Smooth muscle cell (in vitro differentiated cells): ENCODE measurements around the gene BNIP5. TPM values are rescaled to one million over a fixed set of nuclear protein-coding genes. Genes with fewer than 3 reads are reported as not detected.

Experiments used
- DNase-seq: peaks from one replicate; lab custom pipeline; 2025; ENCODE audit not compliant: unreplicated experiment; lab: John Stamatoyannopoulos, UW
- H2AFZ ChIP-seq: fragments of 200-600 bp; sonication (generic); 2 replicates; pipeline ENCODE4 v1.6.0; 2016; ENCODE audit warnings: antibody characterized with exemption, low read depth, mild to moderate bottlenecking
- H3F3A ChIP-seq: fragments of 200-600 bp; sonication (generic); 2 replicates; pipeline ENCODE4 v1.6.0; 2017; ENCODE audit warnings: antibody characterized with exemption, low read depth
- H3K27ac ChIP-seq: fragments of 200-600 bp; sonication (generic); 2 replicates; pipeline ENCODE4 v1.5.1; 2016; ENCODE audit warnings: low read depth, mild to moderate bottlenecking
- H3K27me3 ChIP-seq: fragments of 200-600 bp; sonication (generic); 2 replicates; pipeline ENCODE4 v1.6.1; 2016; ENCODE audit warnings: low read depth, mild to moderate bottlenecking
- H3K36me3 ChIP-seq: fragments of 200-600 bp; sonication (generic); 2 replicates; pipeline ENCODE4 v1.5.1; 2016; ENCODE audit warnings: low read depth
- H3K4me1 ChIP-seq: fragments of 200-600 bp; sonication (generic); 2 replicates; pipeline ENCODE4 v1.5.1; 2016; ENCODE audit warnings: low read depth
- H3K4me2 ChIP-seq: fragments of 200-600 bp; sonication (generic); 2 replicates; pipeline ENCODE4 v1.6.0; 2016; ENCODE audit warnings: mild to moderate bottlenecking
- H3K4me3 ChIP-seq: fragments of 200-600 bp; sonication (generic); 2 replicates; pipeline ENCODE4 v1.5.1; 2016; ENCODE audit warnings: mild to moderate bottlenecking
- H3K79me2 ChIP-seq: fragments of 200-600 bp; sonication (generic); 2 replicates; pipeline ENCODE4 v1.6.0; 2016; ENCODE audit warnings: low read depth, mild to moderate bottlenecking
- H3K9ac ChIP-seq: fragments of 200-600 bp; sonication (generic); 2 replicates; pipeline ENCODE4 v1.6.0; 2016; ENCODE audit warnings: low read depth
- H3K9me3 ChIP-seq: fragments of 200-600 bp; sonication (generic); replicated peaks from 2 replicates; pipeline ENCODE4 v1.5.1; 2016; ENCODE audit warnings: low read depth
- H4K20me1 ChIP-seq: fragments of 200-600 bp; sonication (generic); 2 replicates; pipeline ENCODE4 v1.6.0; 2016; ENCODE audit warnings: low read depth
- CTCF ChIP-seq: fragments of 200-600 bp; sonication (generic); IDR thresholded peaks from 2 replicates; pipeline ENCODE4 v1.5.1; 2017; ENCODE audit warnings: borderline replicate concordance, mild to moderate bottlenecking, antibody characterized with exemption; ENCODE audit not compliant: insufficient read depth, poor library complexity, severe bottlenecking
- WGBS: methylation state at CpG from one replicate; pipeline ENCODE4 v1.1.7; 2016; ENCODE audit warnings: low lambda C conversion rate; 5-methylcytosine and 5-hydroxymethylcytosine counted together
- polyA plus RNA-seq: library from polyadenylated mRNA; unstranded; fragments of >200 nt; fragmentation: Nextera tagmentation; extraction: Ambion mirVana; gene quantifications from 2 replicates; pipeline ENCODE4 v1.2.1, GENCODE V29; 2016
- total RNA-seq: library from RNA; depleted of rRNA; stranded (reverse); fragments of >200 nt; gene quantifications from 2 replicates; pipeline ENCODE4 v1.2.3, GENCODE V29; 2014

BNIP5 gene
- total and polyA plus RNA-seq, 2 experiments from 2014 or later: not detected

- Histone ChIP-seq H4K20me1 (no peaks in the 10 kb centered on the region), H2AFZ (no peak overlapping the region), H3K4me3 (no peak overlapping the region), H3K27me3 (no peaks in the 10 kb centered on the region), H3K27ac (no peak overlapping the region), H3K9ac (no peak overlapping the region), H3F3A (no peaks in the 10 kb centered on the region), H3K4me1 (peaks cover 10% of the 10 kb centered on the region), H3K79me2 (no peaks in the 10 kb centered on the region), H3K36me3 (no peaks in the 10 kb centered on the region), H3K9me3 (no peaks in the 10 kb centered on the region), H3K4me2 (no peak overlapping the region)
- WGBS: 95% methylated on average over 2 of the region's 2 CpGs
- no peak for TF ChIP-seq CTCF
- DNase-seq: no peak
Observed at GRCh38 chr6:36317623-36318022, 19.1 kb downstream of the BNIP5 start.

GRCh38 chr6:36315921-36316320 lies 20.8 kb downstream of the BNIP5 start:
- Histone ChIP-seq H4K20me1 (no peaks in the 10 kb centered on the region), H3K9ac (no peak overlapping the region), H3K27me3 (no peaks in the 10 kb centered on the region), H2AFZ (no peak overlapping the region), H3K79me2 (no peaks in the 10 kb centered on the region), H3K9me3 (no peaks in the 10 kb centered on the region), H3K4me2 (no peak overlapping the region), H3F3A (no peaks in the 10 kb centered on the region), H3K4me3 (no peak overlapping the region), H3K4me1 (peaks cover 10% of the 10 kb centered on the region), H3K36me3 (no peaks in the 10 kb centered on the region), H3K27ac (no peak overlapping the region)
- WGBS: 88% methylated on average over 5 of the region's 5 CpGs
- TF ChIP-seq CTCF: no peak
- no peak for DNase-seq

GRCh38 chr6:36314221-36315014 lies 22.3 kb downstream of the BNIP5 start:
- H2AFZ ChIP-seq: no peak overlapping the region
- H3K4me1 ChIP-seq: peaks cover 10% of the 10 kb centered on the region
- no peaks in the 10 kb centered on the region for H3K79me2 ChIP-seq
- no peak for DNase-seq
- no peak overlapping the region for H3K9ac ChIP-seq
- no peak for TF ChIP-seq CTCF
- H3K9me3 ChIP-seq: no peaks in the 10 kb centered on the region
- H4K20me1 ChIP-seq: no peaks in the 10 kb centered on the region
- H3K4me2 ChIP-seq: no peak overlapping the region
- H3K27me3 ChIP-seq: no peaks in the 10 kb centered on the region
- H3K36me3 ChIP-seq: no peaks in the 10 kb centered on the region
- no peak overlapping the region for H3K27ac ChIP-seq
- H3F3A ChIP-seq: no peaks in the 10 kb centered on the region
- no peak overlapping the region for H3K4me3 ChIP-seq
- 20% methylated on average over 3 of the region's 3 CpGs for WGBS

- no peak for TF ChIP-seq CTCF
- Histone ChIP-seq H3K4me2 (no peak overlapping the region), H3K27ac (no peak overlapping the region), H3K79me2 (no peaks in the 10 kb centered on the region), H3K36me3 (no peaks in the 10 kb centered on the region), H2AFZ (no peak overlapping the region), H4K20me1 (no peaks in the 10 kb centered on the region), H3K4me3 (no peak overlapping the region), H3F3A (no peaks in the 10 kb centered on the region), H3K27me3 (no peaks in the 10 kb centered on the region), H3K9ac (no peak overlapping the region), H3K4me1 (peaks cover 10% of the 10 kb centered on the region), H3K9me3 (no peaks in the 10 kb centered on the region)
- DNase-seq: no peak
- WGBS: 81% methylated on average over 4 of the region's 4 CpGs
Observed at GRCh38 chr6:36313649-36313936, 23.1 kb downstream of the BNIP5 start.
